Karpas-422 (cell line): ENCODE results near the gene STARD9. TPM values are rescaled to one million over a fixed set of nuclear protein-coding genes. Genes with fewer than 3 reads are reported as not detected.
"Not testable (repeated sequence)": the region's sequence is repeated elsewhere in the genome, so short reads cannot be mapped to it uniquely, and the experiment has no call there.

ENCODE experiments used
- DNase-seq: peaks from one replicate; pipeline ENCODE4 v3.0.0-alpha.2; 2015
- H2AFZ ChIP-seq: fragments of 200-600 bp; sonication (generic); 2 replicates; pipeline ENCODE4 v1.6.1; 2014; ENCODE audit warnings: antibody characterized with exemption, low read length, mixed read lengths
- H3K27ac ChIP-seq: fragments of 200-600 bp; sonication (generic); 2 replicates; pipeline ENCODE4 v1.5.1; 2014; ENCODE audit warnings: mild to moderate bottlenecking, low read length, moderate library complexity
- H3K27me3 ChIP-seq: fragments of 200-600 bp; sonication (generic); 2 replicates; pipeline ENCODE4 v1.6.1; 2014; ENCODE audit warnings: low read length, mixed read lengths
- H3K36me3 ChIP-seq: fragments of 200-600 bp; sonication (generic); 2 replicates; pipeline ENCODE4 v1.6.1; 2014; ENCODE audit warnings: low read length, mixed read lengths; ENCODE audit not compliant: insufficient read depth
- H3K4me1 ChIP-seq: fragments of 200-600 bp; sonication (generic); 2 replicates; pipeline ENCODE4 v1.6.1; 2014; ENCODE audit warnings: mild to moderate bottlenecking, low read length, mixed read lengths
- H3K4me2 ChIP-seq: fragments of 200-600 bp; sonication (generic); 2 replicates; pipeline ENCODE4 v1.6.1; 2014; ENCODE audit warnings: low read length, low read depth, mild to moderate bottlenecking; ENCODE audit not compliant: poor library complexity, severe bottlenecking
- H3K4me3 ChIP-seq: fragments of 200-600 bp; sonication (generic); 2 replicates; pipeline ENCODE4 v1.5.1; 2014; ENCODE audit warnings: mild to moderate bottlenecking, antibody characterized with exemption, low read length, mixed read lengths
- H3K79me2 ChIP-seq: fragments of 200-600 bp; sonication (generic); 2 replicates; pipeline ENCODE4 v1.6.1; 2014; ENCODE audit warnings: mild to moderate bottlenecking, low read length, mixed read lengths
- H3K9ac ChIP-seq: fragments of 200-600 bp; sonication (generic); 2 replicates; pipeline ENCODE4 v1.6.0; 2014; ENCODE audit warnings: low read length
- H3K9me2 ChIP-seq: fragments of 200-600 bp; sonication (generic), shearing (Covaris generic); replicated peaks from 2 replicates; pipeline ENCODE4 v1.6.0; 2014; ENCODE audit warnings: mild to moderate bottlenecking, low read length, moderate library complexity; ENCODE audit not compliant: insufficient read depth
- H3K9me3 ChIP-seq: fragments of 300-700, 200-600 bp; sonication (generic); 2 replicates; pipeline ENCODE4 v1.6.1; 2014; ENCODE audit warnings: low read length, mixed read lengths
- H4K20me1 ChIP-seq: fragments of 200-600 bp; sonication (generic); 2 replicates; pipeline ENCODE4 v1.6.1; 2014; ENCODE audit warnings: mild to moderate bottlenecking, antibody characterized with exemption, low read length, low read depth; ENCODE audit not compliant: insufficient read depth
- total RNA-seq: library from RNA; depleted of rRNA; stranded (reverse); fragments of >200 nt; shearing (Covaris generic); gene quantifications from 2 replicates; pipeline ENCODE4 v1.2.3, GENCODE V29; 2014; ENCODE audit warnings: low replicate concordance

STARD9 gene
- total RNA-seq, 1 experiment from 2014 or later = 0.37 TPM

DNA sequence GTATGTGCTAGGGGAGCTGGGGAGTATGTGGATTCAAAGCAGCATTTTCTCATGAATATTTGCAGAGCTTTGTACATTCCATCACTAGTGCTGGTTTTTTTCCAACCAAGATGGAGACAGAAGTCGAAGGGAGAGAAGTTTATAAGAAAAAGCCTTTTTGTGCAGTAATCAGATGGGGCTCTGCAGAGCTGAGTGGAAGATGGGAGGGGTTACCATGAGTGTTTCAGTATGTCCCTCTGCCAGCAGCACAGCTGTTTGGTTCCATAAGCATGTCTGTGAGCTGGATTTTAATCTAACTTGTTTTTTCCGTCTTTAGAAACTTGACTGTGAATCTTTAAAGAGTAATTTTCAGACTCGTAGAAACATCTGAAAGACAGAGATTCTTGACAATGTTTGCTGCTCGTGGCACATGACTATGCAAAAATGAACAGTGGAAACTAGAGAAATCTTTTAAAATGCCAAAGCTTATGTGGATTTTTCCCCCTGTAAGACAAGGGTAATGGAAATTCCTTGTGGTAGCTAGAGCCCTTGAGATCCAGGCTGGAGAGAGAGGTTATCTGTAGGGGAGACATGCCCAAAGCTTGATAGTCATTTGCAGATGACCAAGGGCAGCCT, 20.3 kb downstream of the STARD9 start:
- no peaks in the 10 kb centered on the region for H3K36me3 ChIP-seq
- H3K4me2 ChIP-seq = no peak overlapping the region
- no peak overlapping the region for H3K9ac ChIP-seq
- H4K20me1 ChIP-seq = no peaks in the 10 kb centered on the region
- no peaks in the 10 kb centered on the region for H3K9me2 ChIP-seq
- no peaks in the 10 kb centered on the region for H3K9me3 ChIP-seq
- DNase-seq = no peak
- H3K27ac ChIP-seq = no peak overlapping the region
- H3K27me3 ChIP-seq = no peaks in the 10 kb centered on the region
- no peak overlapping the region for H2AFZ ChIP-seq
- no peaks in the 10 kb centered on the region for H3K4me1 ChIP-seq
- H3K79me2 ChIP-seq = no peaks in the 10 kb centered on the region
- H3K4me3 ChIP-seq = no peak overlapping the region

DNA sequence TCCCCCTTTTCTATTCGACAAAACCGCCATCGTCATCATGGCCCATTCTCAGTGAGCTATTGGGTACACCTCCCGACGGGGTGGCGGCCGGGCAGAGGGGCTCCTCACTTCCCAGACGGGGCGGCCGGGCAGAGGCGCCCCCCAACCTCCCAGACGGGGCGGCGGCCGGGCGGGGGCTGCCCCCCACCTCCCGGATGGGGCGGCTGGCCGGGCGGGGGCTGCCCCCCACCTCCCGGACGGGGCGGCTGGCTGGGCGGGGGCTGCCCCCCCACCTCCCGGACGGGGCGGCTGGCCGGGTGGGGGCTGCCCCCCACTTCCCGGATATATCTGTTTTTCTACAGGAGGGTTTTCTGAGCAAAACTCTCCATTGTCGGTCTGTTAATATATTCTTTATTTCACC, 25.9 kb downstream of the STARD9 start:
- not testable (repeated sequence) for H3K36me3 ChIP-seq, H3K9me3 ChIP-seq, H3K9me2 ChIP-seq, H3K27ac ChIP-seq, H3K4me3 ChIP-seq, H3K9ac ChIP-seq, DNase-seq, H3K79me2 ChIP-seq, H3K4me2 ChIP-seq, H2AFZ ChIP-seq, H4K20me1 ChIP-seq, H3K27me3 ChIP-seq
- peaks cover 17% of the 10 kb centered on the region for H3K4me1 ChIP-seq

DNA sequence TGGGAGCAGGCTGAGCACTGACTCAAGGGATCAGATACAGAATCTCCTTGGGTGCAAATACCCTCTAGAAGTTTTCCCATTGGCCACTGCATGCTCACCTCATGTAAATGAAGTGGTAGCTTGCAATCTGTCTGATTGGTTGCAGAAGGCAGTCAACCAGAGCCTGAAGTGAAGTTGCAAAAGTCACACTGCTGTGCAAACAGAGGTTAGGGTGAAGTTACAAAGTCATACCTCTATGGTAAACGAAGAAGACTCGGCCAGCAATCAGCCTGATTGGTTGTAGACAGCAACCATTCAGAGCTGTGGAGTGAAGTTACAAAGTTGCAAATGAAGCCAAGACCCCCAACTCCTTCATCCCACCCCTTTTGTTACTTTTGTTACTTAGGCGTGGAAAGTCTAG, 27.1 kb downstream of the STARD9 start:
- H3K9ac ChIP-seq = no peak overlapping the region
- DNase-seq = no peak
- no peaks in the 10 kb centered on the region for H4K20me1 ChIP-seq
- H3K27me3 ChIP-seq = no peaks in the 10 kb centered on the region
- H3K9me3 ChIP-seq = peaks cover 7% of the 10 kb centered on the region; the same call in 1 of the 2 replicates
- no peak overlapping the region for H3K4me2 ChIP-seq
- H3K9me2 ChIP-seq = no peaks in the 10 kb centered on the region
- peaks cover 17% of the 10 kb centered on the region for H3K4me1 ChIP-seq
- peak overlapping the region; percentile 10; the same call in 1 of the 2 replicates for H3K4me3 ChIP-seq
- no peak overlapping the region for H3K27ac ChIP-seq
- no peak overlapping the region for H2AFZ ChIP-seq
- no peaks in the 10 kb centered on the region for H3K36me3 ChIP-seq
- no peaks in the 10 kb centered on the region for H3K79me2 ChIP-seq

DNA sequence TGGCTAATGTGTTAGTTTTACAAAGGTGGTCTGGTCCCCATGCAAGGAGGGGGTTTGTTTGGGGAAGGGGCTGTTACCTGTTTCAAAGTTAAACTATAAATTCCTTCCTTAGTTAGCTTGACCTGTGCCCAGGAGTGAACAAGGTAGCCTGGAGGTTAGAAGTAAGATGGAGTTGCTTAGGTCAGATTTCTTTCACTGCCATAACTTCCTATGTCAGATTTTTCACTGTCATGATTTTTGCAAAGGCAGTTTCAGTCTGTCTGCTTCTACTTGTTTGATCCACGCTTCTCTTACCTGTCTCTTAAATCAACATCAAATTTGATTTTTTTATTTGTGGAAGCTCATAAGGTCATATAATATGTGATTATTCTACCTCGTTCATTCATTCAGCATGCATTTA, 28.6 kb downstream of the STARD9 start:
- Histone ChIP-seq H2AFZ (no peak overlapping the region), H4K20me1 (no peaks in the 10 kb centered on the region), H3K36me3 (no peaks in the 10 kb centered on the region), H3K9ac (no peak overlapping the region), H3K9me2 (no peaks in the 10 kb centered on the region), H3K9me3 (peaks cover 7% of the 10 kb centered on the region; the same call in 1 of the 2 replicates), H3K4me3 (no peak overlapping the region), H3K4me1 (peaks cover 29% of the 10 kb centered on the region), H3K27me3 (no peaks in the 10 kb centered on the region), H3K79me2 (no peaks in the 10 kb centered on the region), H3K4me2 (no peak overlapping the region), H3K27ac (no peak overlapping the region)
- no peak for DNase-seq

DNA sequence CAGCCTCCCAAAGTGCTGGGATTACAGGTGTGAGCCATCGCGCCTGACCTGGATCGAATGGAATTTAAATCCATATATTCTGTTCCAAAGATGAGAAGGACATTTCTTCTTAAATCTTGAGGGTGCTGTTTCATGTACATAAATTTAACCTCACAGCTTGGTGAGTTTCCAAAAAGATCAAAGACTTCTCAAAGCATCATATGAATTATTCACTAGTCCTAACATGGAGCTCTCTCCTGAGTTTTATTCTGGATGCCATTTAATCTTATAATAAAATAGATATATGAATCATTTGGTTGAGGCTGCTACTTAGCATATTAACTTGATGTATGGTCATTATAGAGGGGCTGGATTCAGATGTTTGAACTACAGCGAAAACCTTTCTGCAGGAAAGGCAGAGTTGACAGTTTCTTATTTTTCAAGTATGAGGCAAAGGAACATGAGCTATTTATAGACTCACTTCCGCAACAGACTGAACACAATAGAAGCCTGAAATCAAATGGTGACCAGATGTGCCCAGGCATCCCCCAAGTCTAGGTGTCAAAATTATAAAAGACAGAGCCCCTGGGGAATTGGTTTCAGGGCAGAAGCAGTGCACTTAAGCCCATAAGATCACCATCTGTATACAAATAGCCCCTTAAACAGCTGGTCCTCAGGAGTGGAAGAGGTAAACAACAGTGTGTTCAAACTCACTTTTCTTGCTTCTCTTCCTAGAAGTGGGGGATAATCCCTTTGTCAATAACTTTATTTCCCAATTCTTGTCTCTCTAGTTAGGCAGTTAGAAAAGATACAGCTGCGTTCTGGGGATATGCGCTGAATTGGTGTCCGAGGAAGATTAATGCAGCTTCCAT, 29.7 kb downstream of the STARD9 start:
- H3K4me3 ChIP-seq = peak overlapping the region; percentile 10; the same call in 1 of the 2 replicates

DNA sequence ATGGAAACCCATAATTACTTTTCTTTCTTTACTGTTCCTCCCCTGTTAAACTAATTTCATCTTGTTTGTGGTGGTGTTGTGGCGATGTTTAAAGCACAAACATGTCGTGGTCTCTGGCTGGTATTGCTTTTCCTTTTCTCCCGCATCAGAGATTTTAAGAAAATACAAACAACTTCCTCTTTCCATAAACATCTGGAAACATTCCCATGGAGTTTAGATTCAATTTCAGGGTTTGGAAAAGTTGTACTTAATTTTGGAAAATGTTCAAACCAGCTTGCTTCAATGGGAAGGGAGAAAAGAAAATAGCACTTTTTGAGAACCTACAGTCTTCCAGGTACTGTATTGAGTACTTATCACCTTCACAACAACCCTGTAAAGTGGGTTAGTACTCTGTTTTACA, 30.4 kb downstream of the STARD9 start:
- no peaks in the 10 kb centered on the region for H3K79me2 ChIP-seq

More for the DNA sequence above, 29.7 kb downstream of the STARD9 start:
- Histone ChIP-seq H4K20me1 (no peaks in the 10 kb centered on the region), H3K4me2 (no peak overlapping the region), H3K9me3 (peaks cover 7% of the 10 kb centered on the region; the same call in 1 of the 2 replicates), H2AFZ (no peak overlapping the region), H3K27ac (no peak overlapping the region), H3K4me1 (peaks cover 30% of the 10 kb centered on the region), H3K9ac (no peak overlapping the region), H3K79me2 (no peaks in the 10 kb centered on the region), H3K9me2 (no peaks in the 10 kb centered on the region), H3K36me3 (no peaks in the 10 kb centered on the region), H3K27me3 (no peaks in the 10 kb centered on the region)
- DNase-seq = peak; percentile 49

DNA sequence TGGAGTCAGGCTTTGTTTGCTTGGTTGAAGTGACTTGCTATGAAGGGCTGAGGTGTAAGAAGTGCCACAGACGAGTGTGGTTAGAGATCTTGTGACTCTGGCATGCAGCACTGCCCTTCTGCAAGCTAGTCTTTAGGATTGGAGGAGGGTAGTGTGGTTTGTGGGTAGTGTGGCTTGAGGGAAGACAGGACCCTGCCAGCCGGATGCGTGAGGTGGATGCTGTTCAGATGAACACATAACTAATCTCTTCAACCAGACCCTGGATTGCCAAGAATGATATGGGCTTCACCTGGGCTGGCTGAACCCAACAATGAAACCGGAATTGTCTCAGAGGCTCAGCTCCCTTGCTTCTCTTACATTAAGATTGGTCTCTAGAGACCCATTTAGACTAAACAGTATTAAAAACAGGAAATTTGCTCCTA, 32.7 kb downstream of the STARD9 start:
- Histone ChIP-seq H3K4me2 (peak overlapping the region; percentile 38), H3K4me3 (no peak overlapping the region)

More for the DNA sequence above, 30.4 kb downstream of the STARD9 start:
- Histone ChIP-seq H3K9me2 (no peaks in the 10 kb centered on the region), H3K9ac (no peak overlapping the region), H4K20me1 (no peaks in the 10 kb centered on the region), H3K27me3 (no peaks in the 10 kb centered on the region), H3K4me3 (no peak overlapping the region), H3K4me2 (no peak overlapping the region), H3K27ac (no peak overlapping the region), H3K4me1 (peaks cover 30% of the 10 kb centered on the region), H3K9me3 (peaks cover 7% of the 10 kb centered on the region; the same call in 1 of the 2 replicates), H2AFZ (no peak overlapping the region), H3K36me3 (no peaks in the 10 kb centered on the region)
- no peak for DNase-seq

DNA sequence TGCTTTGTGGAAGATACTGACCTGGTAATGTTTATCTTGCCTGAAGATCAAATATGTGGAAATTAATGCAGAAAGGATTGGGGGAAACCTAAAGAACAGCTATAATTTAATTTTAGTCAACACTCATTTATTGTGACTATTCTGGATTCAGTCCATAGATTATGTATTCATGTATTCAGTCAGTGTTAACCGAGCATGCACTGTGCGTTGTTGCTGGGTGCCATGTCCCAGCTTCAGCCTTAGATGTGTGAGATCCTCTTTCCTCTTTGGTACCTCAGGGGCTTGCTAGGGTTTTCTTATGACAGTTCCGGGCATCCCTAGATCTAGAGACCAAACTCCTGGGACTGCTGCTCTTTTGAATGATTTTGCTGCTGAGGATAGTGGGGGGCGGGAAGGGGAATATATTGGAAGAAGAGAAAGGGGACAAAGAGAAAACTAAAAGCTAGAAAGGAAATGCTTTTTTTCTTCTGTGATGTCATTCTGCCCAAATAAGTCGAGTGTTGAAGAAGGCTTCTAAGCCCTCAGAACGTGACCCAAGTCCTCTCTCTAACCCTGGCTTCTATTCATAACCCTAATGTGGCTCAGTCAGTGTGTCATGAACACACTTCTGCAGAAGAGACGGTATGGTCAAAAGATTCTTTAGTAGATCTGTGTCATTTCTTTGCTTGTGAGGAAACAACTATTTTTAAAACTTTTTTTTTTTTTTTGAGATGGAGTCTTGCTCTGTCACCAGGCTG, 33.5 kb downstream of the STARD9 start:
- no peak for DNase-seq
- Histone ChIP-seq H2AFZ (peak overlapping the region; percentile 33; the same call in 1 of the 2 replicates), H3K9me3 (no peaks in the 10 kb centered on the region), H4K20me1 (no peaks in the 10 kb centered on the region), H3K27me3 (no peaks in the 10 kb centered on the region), H3K4me3 (no peak overlapping the region), H3K4me2 (peak overlapping the region; percentile 38), H3K9me2 (no peaks in the 10 kb centered on the region), H3K4me1 (peaks cover 25% of the 10 kb centered on the region), H3K36me3 (no peaks in the 10 kb centered on the region), H3K79me2 (no peaks in the 10 kb centered on the region), H3K27ac (no peak overlapping the region), H3K9ac (no peak overlapping the region)

More for the DNA sequence above, 32.7 kb downstream of the STARD9 start:
- peaks cover 25% of the 10 kb centered on the region for H3K4me1 ChIP-seq
- H4K20me1 ChIP-seq = no peaks in the 10 kb centered on the region
- peak overlapping the region; percentile 11; the same call in 1 of the 2 replicates for H3K9ac ChIP-seq
- DNase-seq = peak; percentile 41
- H3K9me3 ChIP-seq = no peaks in the 10 kb centered on the region
- no peak overlapping the region for H2AFZ ChIP-seq
- no peak overlapping the region for H3K27ac ChIP-seq
- H3K36me3 ChIP-seq = no peaks in the 10 kb centered on the region
- H3K9me2 ChIP-seq = no peaks in the 10 kb centered on the region
- H3K27me3 ChIP-seq = no peaks in the 10 kb centered on the region
- no peaks in the 10 kb centered on the region for H3K79me2 ChIP-seq
